ENCODE measurements around the gene UNK. TPM values are rescaled to one million over a fixed set of nuclear protein-coding genes. Genes with fewer than 3 reads are reported as not detected.
A peak's percentile ranks its signal among the peaks of the same experiment; 100 is the strongest.

Gene UNK
- total and polyA plus RNA-seq, 9 of the 15 experiments (the other 6 are each of a cell fraction or from before 2014, with no cell fraction given), result 12.8 to 38.6 (median 24.8) TPM

GRCh38 chr17:75779250-75779986 lies 5.2 kb upstream of the UNK start (continued):
- TF ChIP-seq RBM15 (IDR thresholded peaks at IDR 0.05; ENCODE audit: insufficient read depth, low read length) (peak; percentile 88; the same call in 1 of the 2 replicates), ZFP91 (CRISPR knock-in tag; IDR thresholded peaks at IDR 0.05) (0 out of 2 replicates have a peak, but pooled peaks have one; percentile 64), POLR2AphosphoS2 (IDR thresholded peaks at IDR 0.05; ENCODE audit: low read length) (peak; percentile 99), NR1H2 (CRISPR knock-in tag; IDR thresholded peaks at IDR 0.05) (peak; percentile 73; the same call in 1 of the 2 replicates), GTF2E2 (tag; IDR thresholded peaks at IDR 0.05) (peak; percentile 99), KHSRP (IDR thresholded peaks at IDR 0.05) (no peak), USF2 (CRISPR knock-in tag; IDR thresholded peaks at IDR 0.05) (no peak; the same call in 1 of the 2 replicates), NR3C1 (CRISPR knock-in tag; IDR thresholded peaks at IDR 0.05) (peak; percentile 78; the same call in 1 of the 2 replicates), STAT6 (CRISPR knock-in tag; IDR thresholded peaks at IDR 0.05) (peak; percentile 38; the same call in 1 of the 2 replicates), GABPB1 (CRISPR knock-in tag; IDR thresholded peaks at IDR 0.05) (peak; percentile 89), ZZZ3 (IDR thresholded peaks at IDR 0.05) (no peak), TGIF2 (CRISPR knock-in tag; IDR thresholded peaks at IDR 0.05) (peak; percentile 93; the same call in 1 of the 2 replicates), NRF1 (conservative IDR thresholded peaks at IDR 0.05 in 1 of 2, IDR thresholded peaks at IDR 0.05 in 1 of 2) (peak; percentile 81 to 84), RBM34 (IDR thresholded peaks at IDR 0.05; ENCODE audit: borderline replicate concordance, insufficient read depth, low read length) (0 out of 2 replicates have a peak, but pooled peaks have one; percentile 85), ZC3H8 (IDR thresholded peaks at IDR 0.05) (no peak), RFX7 (CRISPR knock-in tag; IDR thresholded peaks at IDR 0.05) (no peak), CHAMP1 (IDR thresholded peaks at IDR 0.05) (no peak), ZNF639 (CRISPR knock-in tag; conservative IDR thresholded peaks at IDR 0.05 in 1 of 2, IDR thresholded peaks at IDR 0.05 in 1 of 2) (no peak; a peak in 1 of 4 replicates)
